Measurements from ENCODE around the gene C12orf60.

The C12orf60 gene

DNA sequence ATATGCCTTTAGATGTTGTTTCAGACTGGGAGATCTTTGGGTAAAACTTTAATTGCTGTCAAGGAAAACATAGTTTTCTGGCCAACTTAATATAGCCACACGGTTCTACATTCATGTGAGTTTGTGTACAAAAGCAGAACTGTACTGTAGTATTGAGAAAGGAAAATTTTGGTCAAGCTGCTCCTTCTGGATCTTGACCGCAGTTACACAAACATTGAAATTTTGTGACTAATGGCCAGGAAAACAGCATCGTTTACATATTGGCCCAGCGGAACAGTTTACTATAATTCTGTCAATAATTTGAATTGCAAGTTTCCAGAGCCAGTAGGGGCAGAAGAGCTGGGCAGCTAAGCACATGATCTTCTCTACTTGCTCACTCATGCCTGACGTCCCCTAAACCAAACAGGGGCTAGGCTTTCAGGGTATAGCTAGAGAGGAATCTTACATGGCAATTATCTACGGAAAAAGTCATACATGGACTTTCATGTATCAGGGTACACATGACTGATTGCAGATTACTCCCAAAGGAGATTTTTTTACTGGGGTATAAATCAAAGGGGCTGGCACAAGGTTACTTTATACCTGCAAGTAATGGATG is 51.2 kb downstream of the C12orf60 start:
- TF ChIP-seq CEBPB (IDR thresholded peaks at IDR 0.05), result no peak
- TF ChIP-seq TCF12 (IDR thresholded peaks at IDR 0.05; ENCODE audit: low read depth), result no peak

- TF ChIP-seq TAF1 (IDR thresholded peaks at IDR 0.05; ENCODE audit: low read depth) (no peak), EGR1 (IDR thresholded peaks at IDR 0.05) (no peak), RAD21 (IDR thresholded peaks at IDR 0.05; ENCODE audit: low read depth) (no peak), YY1 (IDR thresholded peaks at IDR 0.05; ENCODE audit: low read depth) (no peak), USF1 (IDR thresholded peaks at IDR 0.05) (no peak)
These were observed 55.0 kb downstream of the C12orf60 start for GRCh38 chr12:14858513-14858912.

DNA sequence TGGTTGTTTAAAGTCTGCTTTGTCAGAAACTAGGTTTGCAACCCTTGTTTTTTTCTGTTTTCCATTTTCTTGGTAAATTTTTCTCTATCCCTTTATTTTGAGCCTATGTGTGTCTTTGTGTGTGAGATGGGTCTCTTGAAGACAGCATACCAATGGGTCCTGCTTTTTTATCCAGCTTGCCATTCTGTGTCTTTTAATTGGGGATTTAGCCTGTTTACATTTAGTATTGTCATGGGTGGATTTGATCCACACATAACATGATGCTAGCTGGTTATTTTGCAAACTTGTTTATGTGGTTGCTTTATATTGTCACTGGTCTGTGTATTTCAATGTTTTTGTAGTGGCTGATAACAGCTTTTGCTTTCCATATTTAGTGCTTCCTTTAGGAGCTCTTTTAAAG is 57.0 kb downstream of the C12orf60 start:
- TF ChIP-seq NFIC (IDR thresholded peaks at IDR 0.05) (no peak), CEBPB (IDR thresholded peaks at IDR 0.05) (no peak), EGR1 (IDR thresholded peaks at IDR 0.05) (no peak), FOXM1 (IDR thresholded peaks at IDR 0.05; ENCODE audit: borderline replicate concordance, low read depth) (no peak), YY1 (IDR thresholded peaks at IDR 0.05; ENCODE audit: low read depth) (no peak), RAD21 (IDR thresholded peaks at IDR 0.05; ENCODE audit: low read depth) (no peak), TAF1 (IDR thresholded peaks at IDR 0.05; ENCODE audit: low read depth) (no peak)

DNA sequence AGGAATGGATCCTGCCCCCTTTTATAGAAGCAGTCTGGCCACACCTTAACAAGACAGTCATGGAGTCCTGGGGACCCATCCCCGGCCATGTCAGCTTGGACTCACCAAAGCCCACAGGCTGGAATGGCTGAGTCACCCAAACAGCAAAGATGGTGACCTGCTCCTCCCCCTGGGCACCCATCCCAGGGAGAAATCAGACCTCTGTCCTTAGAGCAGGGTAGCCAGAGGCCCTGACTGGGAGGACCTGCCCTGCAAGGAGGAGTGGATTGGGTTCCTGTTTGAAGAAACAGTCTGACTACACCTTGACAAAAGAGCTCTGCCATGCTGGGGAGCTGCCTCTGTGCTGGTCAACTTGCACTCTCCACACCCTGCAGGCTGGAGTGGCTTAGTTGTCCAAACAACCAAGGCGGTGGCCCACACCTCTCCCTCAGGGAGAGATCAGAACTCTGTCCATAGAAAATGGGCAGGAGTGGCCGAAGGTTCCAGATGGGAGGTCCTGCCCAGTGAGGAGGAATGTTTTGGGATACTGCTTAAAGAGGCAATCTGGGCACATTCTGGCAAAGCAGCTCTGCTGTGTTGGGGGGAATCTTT is 65.5 kb downstream of the C12orf60 start:
- no peak for TF ChIP-seq EP300 (IDR thresholded peaks at IDR 0.05; ENCODE audit: borderline replicate concordance)
- no peak for TF ChIP-seq EGR1 (IDR thresholded peaks at IDR 0.05)
- TF ChIP-seq ZBTB7A (IDR thresholded peaks at IDR 0.05; ENCODE audit: low read depth), result no peak
- no peak for TF ChIP-seq TAF1 (IDR thresholded peaks at IDR 0.05; ENCODE audit: low read depth)
- TF ChIP-seq REST (IDR thresholded peaks at IDR 0.05; ENCODE audit: low read depth), result no peak
- no peak for TF ChIP-seq NFIC (IDR thresholded peaks at IDR 0.05)
- TF ChIP-seq RAD21 (IDR thresholded peaks at IDR 0.05; ENCODE audit: low read depth), result no peak
- TF ChIP-seq TCF12 (IDR thresholded peaks at IDR 0.05; ENCODE audit: low read depth), result no peak
- TF ChIP-seq CREB1 (IDR thresholded peaks at IDR 0.05; ENCODE audit: low read depth), result no peak
- no peak for TF ChIP-seq CEBPB (IDR thresholded peaks at IDR 0.05)
- TF ChIP-seq TEAD4 (IDR thresholded peaks at IDR 0.05), result no peak
- no peak for TF ChIP-seq YY1 (IDR thresholded peaks at IDR 0.05; ENCODE audit: low read depth)

DNA sequence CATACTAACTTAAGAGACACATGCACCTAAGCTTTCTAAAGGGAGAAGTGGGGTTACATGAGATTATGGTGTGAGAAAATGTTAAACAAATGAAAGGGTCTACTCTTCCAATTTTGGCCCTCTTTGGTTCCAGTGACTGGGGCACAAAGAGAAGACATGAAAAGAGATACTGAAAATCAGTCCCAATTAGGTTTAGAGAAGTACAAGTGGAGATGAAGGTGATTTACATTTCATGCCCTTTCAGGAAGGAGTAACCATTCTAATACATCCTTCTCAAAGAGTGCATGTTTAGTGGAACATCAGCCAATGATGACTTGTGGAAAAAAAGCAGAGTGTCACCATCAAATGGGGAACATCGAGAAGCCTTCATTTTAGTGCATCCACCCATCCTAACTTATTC is 67.8 kb downstream of the C12orf60 start:
- no peak for TF ChIP-seq CEBPB (IDR thresholded peaks at IDR 0.05)
- TF ChIP-seq EP300 (IDR thresholded peaks at IDR 0.05; ENCODE audit: borderline replicate concordance), result no peak
- TF ChIP-seq, protein P1, sequence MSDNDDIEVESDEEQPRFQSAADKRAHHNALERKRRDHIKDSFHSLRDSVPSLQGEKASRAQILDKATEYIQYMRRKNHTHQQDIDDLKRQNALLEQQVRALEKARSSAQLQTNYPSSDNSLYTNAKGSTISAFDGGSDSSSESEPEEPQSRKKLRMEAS (IDR thresholded peaks at IDR 0.05), result no peak
- TF ChIP-seq REST (IDR thresholded peaks at IDR 0.05; ENCODE audit: low read depth), result no peak
- no peak for TF ChIP-seq YY1 (IDR thresholded peaks at IDR 0.05; ENCODE audit: low read depth)
- no peak for TF ChIP-seq CREB1 (IDR thresholded peaks at IDR 0.05; ENCODE audit: low read depth)
- TF ChIP-seq NFIC (IDR thresholded peaks at IDR 0.05), result no peak
- no peak for TF ChIP-seq TAF1 (IDR thresholded peaks at IDR 0.05; ENCODE audit: low read depth)
- TF ChIP-seq ZBTB7A (IDR thresholded peaks at IDR 0.05; ENCODE audit: low read depth), result no peak
- TF ChIP-seq FOXM1 (IDR thresholded peaks at IDR 0.05; ENCODE audit: borderline replicate concordance, low read depth), result no peak
- TF ChIP-seq TEAD4 (IDR thresholded peaks at IDR 0.05), result no peak
- no peak for TF ChIP-seq EGR1 (IDR thresholded peaks at IDR 0.05)
- no peak for TF ChIP-seq RAD21 (IDR thresholded peaks at IDR 0.05; ENCODE audit: low read depth)
- TF ChIP-seq USF1 (IDR thresholded peaks at IDR 0.05), result no peak
- TF ChIP-seq TCF12 (IDR thresholded peaks at IDR 0.05; ENCODE audit: low read depth), result no peak

GRCh38 chr12:14871886-14872285 is 68.4 kb downstream of the C12orf60 start:
- TF ChIP-seq EGR1 (IDR thresholded peaks at IDR 0.05) (no peak), NFIC (IDR thresholded peaks at IDR 0.05) (no peak), CEBPB (IDR thresholded peaks at IDR 0.05) (no peak), ZBTB7A (IDR thresholded peaks at IDR 0.05; ENCODE audit: low read depth) (no peak), USF1 (IDR thresholded peaks at IDR 0.05) (no peak), RAD21 (IDR thresholded peaks at IDR 0.05; ENCODE audit: low read depth) (no peak), TEAD4 (IDR thresholded peaks at IDR 0.05) (no peak), TCF12 (IDR thresholded peaks at IDR 0.05; ENCODE audit: low read depth) (no peak), REST (IDR thresholded peaks at IDR 0.05; ENCODE audit: low read depth) (no peak)

All from Ishikawa (cell line).